Activated CD4-positive, alpha-beta T cell treated with anti-CD3 and anti-CD28 coated beads, Interleukin-2, amount 50 U/mL, for 48 hours (primary cell): Measurements from ENCODE around the gene PGAP3.

ENCODE experiments used
- DNase-seq, 2 experiments: peaks; one replicate each; pipeline ENCODE4 v3.0.0-alpha.2; 2020

Gene PGAP3

DNA sequence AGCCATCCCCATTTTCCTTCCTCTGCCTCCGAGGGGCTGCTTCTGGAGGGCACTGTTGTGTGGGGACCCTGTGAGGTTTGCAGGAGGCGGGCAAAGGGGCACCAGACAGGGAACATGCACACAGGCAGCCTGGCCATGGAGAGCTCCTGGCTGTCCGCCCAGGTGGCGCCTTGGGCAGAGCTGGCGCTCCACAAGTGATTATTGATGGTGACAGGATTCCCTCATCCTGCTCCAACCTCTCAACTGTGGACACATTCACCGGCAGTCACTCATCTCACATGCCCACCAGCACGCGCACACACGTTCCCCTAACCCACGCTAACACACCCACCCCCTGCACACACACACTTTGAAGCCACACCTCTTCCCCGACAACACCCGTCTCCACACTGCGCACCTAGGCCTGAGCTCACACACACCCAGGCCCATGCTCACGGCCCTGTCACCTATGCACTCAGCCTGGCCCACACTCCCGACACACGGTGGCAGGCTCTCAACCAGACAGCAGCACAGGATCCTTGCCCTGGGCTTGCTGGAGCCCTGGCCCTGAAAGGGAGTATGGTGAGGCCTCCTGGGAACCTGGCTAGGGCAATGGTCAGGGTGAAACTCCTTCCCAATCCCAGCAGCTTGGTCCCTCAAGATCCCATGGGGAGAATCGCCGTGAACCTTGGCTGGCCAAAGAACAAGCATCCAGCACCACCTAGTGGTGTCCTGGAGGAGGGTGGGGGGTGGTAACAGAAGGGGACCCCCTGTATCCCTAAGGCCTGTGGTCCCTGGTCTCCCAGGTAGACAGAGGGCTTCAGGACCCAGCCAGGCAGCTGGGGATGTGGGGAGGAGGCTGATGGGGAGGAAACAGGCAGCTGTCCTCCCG is 16.0 kb downstream of the PGAP3 start:
- DNase-seq = no peak

DNA sequence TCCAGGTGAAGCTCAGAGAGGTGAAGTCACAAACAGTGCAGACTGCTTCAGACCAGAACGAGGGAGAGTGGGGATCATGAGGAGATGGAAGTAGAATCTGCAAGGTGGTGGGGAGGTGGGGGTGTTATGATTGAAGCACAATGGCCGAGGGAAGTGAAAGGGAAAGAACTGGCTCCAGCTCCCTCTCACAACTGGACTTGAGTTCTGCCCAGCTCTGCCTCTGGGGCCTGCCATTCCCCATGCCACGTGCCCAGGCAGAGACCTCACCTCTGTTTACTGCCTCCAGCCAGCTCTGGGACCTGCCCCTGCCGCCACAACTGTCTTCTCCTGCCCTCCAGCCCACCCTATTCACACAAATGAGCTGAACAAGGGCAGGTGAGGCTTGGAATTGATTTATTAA is 17.1 kb downstream of the PGAP3 start:
- DNase-seq = no peak

DNA sequence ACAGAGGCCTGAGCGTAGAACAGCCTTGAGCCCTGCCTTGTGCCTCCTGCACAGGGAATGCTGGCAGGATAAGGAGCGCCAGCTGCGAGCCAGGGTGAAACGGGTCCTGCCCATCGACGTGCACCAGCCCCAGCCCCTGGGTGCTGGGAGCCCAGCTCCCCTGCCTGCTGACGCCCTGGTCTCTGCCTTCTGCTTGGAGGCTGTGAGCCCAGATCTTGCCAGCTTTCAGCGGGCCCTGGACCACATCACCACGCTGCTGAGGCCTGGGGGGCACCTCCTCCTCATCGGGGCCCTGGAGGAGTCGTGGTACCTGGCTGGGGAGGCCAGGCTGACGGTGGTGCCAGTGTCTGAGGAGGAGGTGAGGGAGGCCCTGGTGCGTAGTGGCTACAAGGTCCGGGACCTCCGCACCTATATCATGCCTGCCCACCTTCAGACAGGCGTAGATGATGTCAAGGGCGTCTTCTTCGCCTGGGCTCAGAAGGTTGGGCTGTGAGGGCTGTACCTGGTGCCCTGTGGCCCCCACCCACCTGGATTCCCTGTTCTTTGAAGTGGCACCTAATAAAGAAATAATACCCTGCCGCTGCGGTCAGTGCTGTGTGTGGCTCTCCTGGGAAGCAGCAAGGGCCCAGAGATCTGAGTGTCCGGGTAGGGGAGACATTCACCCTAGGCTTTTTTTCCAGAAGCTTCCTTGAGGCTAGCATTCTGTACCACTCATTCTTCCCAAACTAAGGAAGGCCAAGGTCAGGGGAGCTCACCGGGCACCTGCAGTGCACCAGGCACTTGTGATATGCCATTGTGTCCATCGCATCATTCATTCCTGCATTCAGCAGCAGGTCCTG is 17.7 kb downstream of the PGAP3 start:
- no peak for DNase-seq

DNA sequence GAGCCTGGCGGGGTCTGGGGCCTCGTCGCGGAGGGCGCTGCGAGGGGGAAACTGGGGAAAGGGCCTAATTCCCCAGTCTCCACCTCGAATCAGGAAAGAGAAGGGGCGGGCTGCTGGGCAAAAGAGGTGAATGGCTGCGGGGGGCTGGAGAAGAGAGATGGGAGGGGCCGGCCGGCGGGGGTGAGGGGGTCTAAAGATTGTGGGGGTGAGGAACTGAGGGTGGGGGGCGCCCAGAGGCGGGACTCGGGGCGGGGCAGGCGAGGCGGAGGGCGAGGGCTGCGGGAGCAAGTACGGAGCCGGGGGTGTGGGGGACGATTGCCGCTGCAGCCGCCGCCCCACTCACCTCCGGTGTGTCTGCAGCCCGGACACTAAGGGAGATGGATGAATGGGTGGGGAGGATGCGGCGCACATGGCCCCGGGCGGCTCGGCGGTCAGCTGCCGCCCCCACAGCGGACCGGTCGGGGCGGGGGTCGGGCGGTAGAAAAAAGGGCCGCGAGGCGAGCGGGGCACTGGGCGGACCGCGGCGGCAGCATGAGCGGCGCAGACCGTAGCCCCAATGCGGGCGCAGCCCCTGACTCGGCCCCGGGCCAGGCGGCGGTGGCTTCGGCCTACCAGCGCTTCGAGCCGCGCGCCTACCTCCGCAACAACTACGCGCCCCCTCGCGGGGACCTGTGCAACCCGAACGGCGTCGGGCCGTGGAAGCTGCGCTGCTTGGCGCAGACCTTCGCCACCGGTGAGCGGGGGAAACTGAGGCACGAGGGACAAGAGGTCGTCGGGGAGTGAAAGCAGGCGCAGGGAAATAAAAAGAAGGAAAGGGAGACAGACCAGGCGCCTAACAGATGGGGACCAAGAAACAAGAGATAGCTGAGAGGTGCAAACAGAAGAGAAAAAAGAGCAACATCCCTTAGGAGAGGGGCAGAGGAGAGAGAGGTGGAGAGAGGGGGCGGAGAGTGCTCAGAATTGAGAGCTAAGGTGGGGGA is 19.6 kb downstream of the PGAP3 start, which contains the start of gene PNMT:
Gene PNMT (plus strand): TSS at position 509 of the 980 bp plus-strand sequence. CDS start 23 bp downstream, at position 532.
- DNase-seq = peak; percentile 75 to 80

DNA sequence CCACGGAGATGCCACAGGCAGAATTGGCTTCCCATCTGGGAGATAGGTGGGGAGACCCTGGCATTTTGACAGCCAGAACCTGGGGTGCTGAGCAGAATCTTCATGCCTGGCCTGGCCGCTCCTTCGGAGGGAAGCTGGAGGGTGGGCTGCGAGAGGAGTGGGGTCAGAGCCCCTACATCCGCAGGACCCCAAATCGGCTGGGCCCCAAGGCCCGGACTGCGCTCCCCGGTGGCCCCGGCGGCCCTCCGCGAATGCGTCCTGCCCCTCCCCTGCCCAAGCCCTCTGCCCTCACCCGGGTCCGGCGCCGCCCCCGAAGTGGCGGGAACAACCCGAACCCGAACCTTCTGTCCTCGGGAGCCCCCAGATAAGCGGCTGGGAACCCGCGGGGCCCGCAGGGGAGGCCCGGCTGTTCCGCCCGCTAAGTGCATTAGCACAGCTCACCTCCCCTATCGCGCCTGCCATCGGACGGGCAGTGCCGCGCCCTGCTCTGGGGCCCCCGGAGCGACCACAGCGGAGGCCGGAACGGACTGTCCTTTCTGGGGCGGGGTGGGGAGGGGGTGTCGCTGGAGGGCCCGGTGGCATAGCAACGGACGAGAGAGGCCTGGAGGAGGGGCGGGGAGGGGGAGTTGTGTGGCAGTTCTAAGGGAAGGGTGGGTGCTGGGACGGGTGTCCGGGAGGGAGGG is 20.5 kb downstream of the PGAP3 start:
- DNase-seq = peak in 1 of 2 experiments; percentile 16

DNA sequence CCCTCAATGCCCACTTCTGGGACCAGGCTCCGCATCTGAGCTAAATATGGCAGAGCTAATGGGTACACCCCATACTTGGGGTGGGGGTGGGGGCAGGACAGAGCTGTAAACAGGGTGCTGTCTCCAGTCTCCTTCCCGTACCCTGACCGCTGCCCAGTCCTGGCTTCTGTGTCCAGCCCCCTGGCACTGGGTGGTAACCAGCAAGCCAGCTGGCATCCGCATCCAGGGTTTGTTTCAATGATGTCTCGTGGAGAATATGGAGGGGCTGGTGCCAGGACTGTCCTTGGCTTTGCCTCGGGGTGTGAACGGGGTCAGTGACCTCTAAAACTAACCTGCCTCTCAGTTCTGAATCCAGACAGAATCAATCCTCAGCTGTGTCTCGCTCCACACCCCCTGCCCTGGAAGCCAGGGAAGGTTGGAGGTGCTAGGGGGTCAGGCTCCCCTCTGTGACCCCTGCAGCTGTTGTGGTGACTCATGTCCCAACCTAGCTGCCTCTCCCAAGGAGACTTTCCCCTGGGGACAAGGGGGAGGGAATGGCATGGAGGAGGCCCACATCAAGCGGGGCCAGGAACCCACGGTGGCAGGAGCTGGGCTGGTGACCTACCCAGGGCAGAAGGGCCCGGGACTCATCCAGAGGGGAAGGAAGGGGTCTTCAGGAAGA is 21.1 kb downstream of the PGAP3 start:
- no peak for DNase-seq

DNA sequence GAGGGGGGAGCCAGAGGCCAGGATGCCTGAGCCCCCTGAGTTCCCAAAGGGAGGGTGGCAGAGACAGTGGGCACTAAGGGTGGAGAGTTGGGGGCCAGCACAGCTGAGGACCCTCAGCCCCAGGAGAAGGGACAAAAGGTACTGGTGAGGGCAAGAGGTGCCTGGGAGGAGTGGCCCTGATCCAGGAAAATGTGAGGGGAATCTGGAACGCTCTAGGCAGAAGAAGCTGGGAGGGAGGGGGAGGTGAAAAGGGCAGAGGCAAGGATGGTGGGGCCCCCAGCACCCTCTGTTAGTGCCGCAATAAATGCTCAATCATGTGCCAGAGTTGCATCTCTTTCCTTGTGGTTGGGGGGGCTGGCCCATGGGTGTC is 21.6 kb downstream of the PGAP3 start:
- DNase-seq = no peak

DNA sequence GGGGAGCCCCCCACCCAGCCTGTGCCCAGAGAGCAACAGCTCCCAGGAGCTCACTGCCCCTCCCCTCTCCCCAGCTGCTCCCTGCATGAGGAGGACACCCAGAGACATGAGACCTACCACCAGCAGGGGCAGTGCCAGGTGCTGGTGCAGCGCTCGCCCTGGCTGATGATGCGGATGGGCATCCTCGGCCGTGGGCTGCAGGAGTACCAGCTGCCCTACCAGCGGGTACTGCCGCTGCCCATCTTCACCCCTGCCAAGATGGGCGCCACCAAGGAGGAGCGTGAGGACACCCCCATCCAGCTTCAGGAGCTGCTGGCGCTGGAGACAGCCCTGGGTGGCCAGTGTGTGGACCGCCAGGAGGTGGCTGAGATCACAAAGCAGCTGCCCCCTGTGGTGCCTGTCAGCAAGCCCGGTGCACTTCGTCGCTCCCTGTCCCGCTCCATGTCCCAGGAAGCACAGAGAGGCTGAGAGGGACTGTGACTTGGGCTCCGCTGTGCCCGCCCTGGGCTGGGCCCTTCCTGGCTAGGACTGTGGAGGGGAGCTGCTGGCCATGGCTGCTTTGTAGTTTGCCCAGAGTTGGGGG is 22.1 kb downstream of the PGAP3 start:
- peak in 1 of 2 experiments; percentile 18 for DNase-seq

DNA sequence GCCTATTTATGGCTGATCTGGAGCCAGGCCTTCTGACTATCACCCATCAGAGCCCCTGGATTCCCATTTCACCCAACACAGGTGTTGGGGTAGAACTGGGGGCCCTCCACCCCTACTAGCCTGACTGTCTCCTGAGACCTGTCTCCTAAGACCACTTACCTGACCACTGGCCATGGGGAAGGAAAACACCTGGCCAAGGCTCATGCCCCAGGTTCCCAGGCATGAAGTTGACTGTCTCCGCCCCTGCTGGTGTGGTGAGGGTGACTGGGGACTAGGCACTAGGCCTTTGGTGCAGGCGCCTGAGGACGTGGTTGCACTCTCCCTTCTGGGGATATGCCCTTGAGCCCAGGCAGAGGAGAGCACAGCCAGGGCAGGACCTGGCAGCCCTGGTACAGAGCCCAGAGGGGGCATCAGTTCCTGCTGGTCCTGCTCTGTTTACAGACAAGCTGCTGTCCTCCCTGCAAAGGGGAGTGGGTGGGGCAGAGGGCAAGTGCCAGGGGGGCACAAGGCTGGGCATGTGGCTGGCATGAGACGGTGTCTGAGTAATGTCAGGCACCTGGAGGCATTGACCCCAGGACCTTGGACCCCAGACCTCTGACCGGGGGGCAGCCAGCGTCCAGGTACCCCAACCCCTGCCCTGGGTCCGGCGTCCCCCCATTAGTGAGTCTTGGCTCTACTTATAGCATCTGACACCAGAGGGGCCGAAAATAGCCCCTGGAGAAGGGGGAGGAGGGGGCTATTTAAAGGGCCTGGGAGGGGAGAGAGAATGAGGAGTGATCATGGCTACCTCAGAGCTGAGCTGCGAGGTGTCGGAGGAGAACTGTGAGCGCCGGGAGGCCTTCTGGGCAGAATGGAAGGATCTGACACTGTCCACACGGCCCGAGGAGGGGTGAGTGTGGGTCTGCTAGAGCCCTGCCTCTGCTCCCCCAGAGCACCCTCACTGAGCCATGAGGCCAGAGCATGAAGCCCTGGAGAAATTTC is 23.0 kb downstream of the PGAP3 start, which contains the start of gene TCAP:
Gene TCAP (plus strand): TSS at position 769 of the 981 bp plus-strand sequence. CDS start 11 bp downstream, at position 780.
- DNase-seq = no peak

DNA sequence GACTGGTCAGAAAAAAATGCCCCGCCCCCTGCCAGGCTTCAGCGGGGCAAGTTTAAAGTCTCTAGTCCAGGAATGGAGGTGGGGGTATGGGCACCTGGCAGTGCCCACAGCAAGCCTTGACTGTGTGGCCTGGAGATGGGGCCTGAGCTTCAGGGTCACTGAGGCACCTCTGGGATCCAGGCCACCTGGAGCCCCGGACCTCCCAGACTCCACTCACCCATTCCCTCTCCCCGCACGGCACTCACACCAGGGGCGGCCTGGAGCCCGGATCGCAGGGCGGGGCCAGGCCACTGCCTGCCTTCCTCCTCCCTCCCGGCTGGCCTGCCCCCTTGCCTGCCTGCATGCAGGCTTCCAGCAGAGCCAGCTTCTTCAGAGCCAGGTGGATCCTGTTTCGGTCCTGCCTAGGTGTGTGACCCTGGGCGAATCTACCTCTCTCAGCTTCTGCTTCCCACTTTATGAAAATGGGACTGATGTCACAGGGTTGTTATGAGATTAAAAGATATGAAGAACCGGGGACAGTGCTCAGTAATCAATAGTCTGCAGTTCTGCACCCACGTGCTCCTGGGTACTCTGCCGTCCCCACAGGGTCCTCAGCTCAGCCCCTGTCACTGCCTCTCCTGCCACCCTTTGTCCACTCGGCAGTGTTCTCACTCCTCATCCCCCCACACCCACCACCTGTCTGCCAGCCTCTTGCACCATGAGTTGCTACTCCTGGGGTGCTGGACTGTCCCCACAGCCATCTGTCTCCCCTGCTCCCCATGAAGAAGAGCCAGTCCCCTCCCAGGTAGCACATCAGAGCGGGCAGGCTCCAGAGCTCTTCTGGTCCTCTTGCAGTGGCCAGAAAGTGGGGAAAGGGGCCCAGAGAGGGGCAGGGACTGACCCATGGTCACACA is 23.9 kb downstream of the PGAP3 start:
- DNase-seq = no peak

DNA sequence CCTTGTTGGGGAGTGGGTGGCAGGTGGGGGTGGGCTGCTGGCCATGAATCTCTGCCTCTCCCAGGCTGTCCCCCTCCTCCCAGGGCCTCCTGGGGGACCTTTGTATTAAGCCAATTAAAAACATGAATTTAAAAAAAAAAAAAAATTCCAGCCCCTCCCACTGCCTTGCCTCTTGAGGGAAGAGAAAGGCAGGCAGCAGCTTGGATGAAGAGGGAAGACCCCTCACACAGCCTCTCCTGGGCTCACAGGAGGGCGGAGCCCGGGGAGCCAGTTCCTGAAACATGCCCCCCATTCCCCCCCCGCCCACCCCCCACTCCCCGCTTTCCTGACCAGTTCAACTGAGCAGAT is 24.5 kb downstream of the PGAP3 start:
- no peak for DNase-seq

DNA sequence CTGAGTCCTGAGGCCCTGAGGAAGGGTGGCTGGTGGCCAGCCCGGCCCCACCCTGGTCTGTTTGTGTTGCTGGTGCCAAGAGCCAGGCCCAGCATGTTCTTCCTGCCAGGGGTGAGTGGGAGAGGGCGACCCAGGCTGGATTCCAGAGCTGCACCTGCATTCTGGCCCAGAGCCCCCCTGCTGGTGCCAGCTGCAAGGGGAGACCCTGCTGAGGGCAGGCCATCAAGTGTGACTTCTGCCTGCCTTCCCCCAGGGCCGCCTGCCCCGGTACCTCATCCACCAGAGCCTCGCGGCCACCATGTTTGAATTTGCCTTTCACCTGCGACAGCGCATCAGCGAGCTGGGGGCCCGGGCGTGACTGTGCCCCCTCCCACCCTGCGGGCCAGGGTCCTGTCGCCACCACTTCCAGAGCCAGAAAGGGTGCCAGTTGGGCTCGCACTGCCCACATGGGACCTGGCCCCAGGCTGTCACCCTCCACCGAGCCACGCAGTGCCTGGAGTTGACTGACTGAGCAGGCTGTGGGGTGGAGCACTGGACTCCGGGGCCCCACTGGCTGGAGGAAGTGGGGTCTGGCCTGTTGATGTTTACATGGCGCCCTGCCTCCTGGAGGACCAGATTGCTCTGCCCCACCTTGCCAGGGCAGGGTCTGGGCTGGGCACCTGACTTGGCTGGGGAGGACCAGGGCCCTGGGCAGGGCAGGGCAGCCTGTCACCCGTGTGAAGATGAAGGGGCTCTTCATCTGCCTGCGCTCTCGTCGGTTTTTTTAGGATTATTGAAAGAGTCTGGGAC is 25.1 kb downstream of the PGAP3 start:
- no peak for DNase-seq

DNA sequence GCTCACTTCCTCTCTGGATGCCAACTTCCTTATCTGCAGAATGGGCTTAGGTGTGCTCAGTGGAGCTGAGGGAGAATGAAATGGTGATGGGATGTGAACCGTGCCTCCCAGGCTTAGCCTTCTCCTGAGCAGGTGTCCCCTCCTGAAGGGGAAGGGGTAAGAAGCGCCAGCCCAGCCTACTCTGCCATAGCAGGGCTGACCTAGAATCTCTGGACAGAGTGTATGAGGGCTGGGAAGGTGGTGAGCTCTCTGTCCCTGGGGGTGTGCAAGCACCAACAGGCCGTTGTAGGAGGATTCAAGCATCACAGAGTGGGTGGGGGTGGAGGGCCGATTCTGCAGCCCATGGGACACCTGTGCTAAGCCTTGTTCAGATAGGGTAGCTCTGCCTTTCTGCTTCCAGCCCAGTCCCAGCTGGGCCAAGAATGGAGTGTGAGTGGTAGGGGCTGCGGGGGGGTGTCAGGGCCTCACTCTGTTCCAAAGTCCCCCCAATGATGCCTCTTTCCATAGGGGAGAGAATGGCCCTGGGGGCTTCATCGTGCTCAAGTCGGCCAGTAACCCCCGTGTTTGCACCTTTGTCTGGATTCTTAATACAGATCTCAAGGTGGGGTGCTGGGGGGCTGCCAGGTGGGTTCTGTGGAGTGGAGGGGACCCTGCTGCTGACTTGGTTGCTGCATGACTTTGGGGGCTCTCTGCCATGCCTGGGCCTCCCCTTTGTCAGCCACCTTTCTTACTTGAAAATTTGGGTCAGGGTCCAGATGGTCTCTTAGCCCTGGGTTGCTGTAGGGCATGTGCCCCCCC is 25.9 kb downstream of the PGAP3 start:
- DNase-seq = no peak

DNA sequence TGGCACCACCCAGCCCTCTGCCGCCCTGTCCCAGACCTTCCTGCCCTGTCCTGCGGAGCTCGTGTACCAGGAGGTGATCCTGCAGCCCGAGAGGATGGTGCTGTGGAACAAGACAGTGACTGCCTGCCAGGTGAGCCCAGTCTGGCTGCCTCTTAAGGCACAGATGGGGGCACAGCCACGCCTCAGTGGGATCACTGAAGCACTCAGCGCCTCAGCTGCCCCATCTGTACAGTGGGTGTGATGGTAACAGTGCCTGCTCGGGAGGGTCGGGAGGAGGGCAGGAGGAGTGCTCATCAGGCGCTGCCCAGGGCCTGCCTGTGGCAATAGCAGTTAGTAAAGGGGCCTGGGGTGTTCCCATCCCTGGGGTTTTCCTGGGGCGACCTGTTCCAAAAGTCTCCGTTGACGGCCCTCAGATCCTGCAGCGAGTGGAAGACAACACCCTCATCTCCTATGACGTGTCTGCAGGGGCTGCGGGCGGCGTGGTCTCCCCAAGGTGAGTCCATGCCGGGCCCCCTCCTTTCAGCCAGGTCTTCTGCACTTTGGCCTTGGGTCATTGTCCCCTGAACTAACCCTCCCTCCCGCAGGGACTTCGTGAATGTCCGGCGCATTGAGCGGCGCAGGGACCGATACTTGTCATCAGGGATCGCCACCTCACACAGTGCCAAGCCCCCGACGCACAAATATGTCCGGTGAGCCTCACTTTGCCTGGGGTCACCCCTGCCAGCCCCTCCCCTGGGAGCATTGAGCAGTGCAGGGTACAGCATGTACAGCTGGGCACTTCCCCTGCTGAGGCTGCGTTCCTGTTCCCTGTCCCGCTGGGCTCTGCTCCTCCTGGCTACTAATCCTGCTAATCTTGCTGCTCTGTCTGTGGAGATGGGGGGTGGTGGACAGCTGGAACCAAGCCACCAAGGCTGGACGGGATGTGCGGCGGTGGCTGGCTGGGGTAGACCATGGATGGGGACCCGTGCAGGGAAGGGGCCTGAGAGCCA is 27.2 kb downstream of the PGAP3 start:
- DNase-seq = no peak

DNA sequence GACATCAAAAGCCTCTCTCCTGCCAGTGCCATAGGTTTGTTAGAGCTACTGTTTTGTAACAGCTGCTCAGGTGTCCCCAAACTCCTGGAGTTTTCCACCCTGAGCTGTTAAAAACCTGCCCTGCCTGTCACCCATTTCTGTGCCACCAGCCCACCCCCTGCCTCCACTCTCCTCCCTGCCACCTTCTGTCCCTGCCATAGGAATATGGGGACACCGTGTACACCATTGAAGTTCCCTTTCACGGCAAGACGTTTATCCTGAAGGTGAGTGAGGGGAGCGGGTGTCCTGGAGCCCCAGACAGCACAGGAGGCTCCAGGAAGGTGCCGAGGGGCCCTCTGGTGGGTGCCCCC is 27.9 kb downstream of the PGAP3 start:
- no peak for DNase-seq
